KOPT-K1 (cell line): Measurements from ENCODE around the gene TASP1.

Experiments
- H3K27ac ChIP-seq: fragments of 200-600 bp; sonication (generic); 2 replicates; pipeline ENCODE4 v1.5.1; 2016; ENCODE audit warnings: antibody characterized with exemption, mild to moderate bottlenecking, low read depth, low read length; ENCODE audit not compliant: poor library complexity, severe bottlenecking
- H3K36me3 ChIP-seq: fragments of 200-600 bp; sonication (generic); 2 replicates; pipeline ENCODE4 v1.5.1; 2017; ENCODE audit warnings: antibody characterized with exemption, mild to moderate bottlenecking, low read length, moderate library complexity; ENCODE audit not compliant: insufficient read depth
- H3K9me3 ChIP-seq: fragments of 200-600 bp; sonication (generic); 2 replicates; pipeline ENCODE4 v1.5.1; 2017; ENCODE audit warnings: antibody characterized with exemption, low read length, mild to moderate bottlenecking; ENCODE audit not compliant: insufficient read depth, poor library complexity, severe bottlenecking

TASP1 gene

GRCh38 chr20:13340088-13340487 lies 298.6 kb downstream of the TASP1 start:
- Histone ChIP-seq H3K36me3 (no peaks in the 10 kb centered on the region), H3K27ac (no peak overlapping the region), H3K9me3 (no peaks in the 10 kb centered on the region)
